ENCODE data around the gene STAB1. TPM values are rescaled to one million over a fixed set of nuclear protein-coding genes. Genes with fewer than 3 reads are reported as not detected.

Gene STAB1
- polyA plus RNA-seq, 3 donors: 3.8 to 535 (median 15.8) TPM

DNA sequence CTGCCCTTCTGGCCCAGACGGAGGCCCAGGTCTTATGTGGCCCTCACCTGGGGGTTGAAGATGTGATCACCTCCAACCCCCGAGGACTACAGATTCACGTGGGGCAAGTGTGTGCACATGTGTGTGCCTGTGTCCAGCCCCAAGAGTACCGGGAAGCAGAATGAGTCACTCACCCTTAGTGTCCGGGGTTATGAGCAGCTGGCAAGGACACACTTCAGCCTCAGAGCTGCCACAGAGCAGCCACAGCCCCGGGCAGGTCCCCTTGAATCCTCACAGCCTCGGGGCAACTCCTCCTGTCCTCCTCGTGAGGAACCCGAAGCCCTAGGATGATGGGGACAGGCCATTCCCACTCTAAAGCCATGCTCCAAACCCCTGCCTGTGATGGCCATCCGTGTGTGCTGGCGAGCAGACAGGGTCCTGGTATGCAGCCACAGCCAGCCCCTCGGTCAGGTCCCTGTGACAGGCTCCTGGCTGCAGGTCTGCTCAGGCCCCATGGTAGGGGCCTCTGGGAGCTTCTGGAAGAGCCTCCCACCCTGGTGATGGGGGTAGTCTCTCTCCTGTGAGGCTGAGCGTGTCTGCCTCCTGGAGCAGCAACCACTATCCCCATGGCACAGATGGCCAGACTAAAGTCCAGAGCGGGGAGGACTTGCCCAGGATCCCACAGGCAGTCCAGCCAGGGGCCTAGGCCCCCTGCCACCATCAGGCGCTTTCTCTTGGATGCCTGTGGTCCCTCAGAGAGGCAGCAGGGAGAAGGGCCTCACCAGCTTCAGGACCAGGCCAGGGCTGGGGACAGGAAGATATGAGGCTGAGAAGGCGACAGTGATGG lies 852 bp downstream of the STAB1 start:
- Histone ChIP-seq H3K4me1 (ENCODE audit: control insufficient read depth in 1 of 2, insufficient read depth in 2 of 2, low read length in 2 of 2) (peaks cover 98 to 100% of the 10 kb centered on the region in 2 donors), H3K9ac (ENCODE audit: insufficient read depth, low read length, poor library complexity, severe bottlenecking) (peak overlapping the region; percentile 74), H3K4me2 (replicated peaks; ENCODE audit: extremely low read depth, low read length, poor library complexity, severe bottlenecking) (peak overlapping the region; percentile 86), H3K36me3 (replicated peaks in 1 of 2; ENCODE audit: control insufficient read depth in 1 of 2, insufficient read depth in 2 of 2, low read length in 2 of 2) (peaks cover 15 to 22% of the 10 kb centered on the region in 2 donors), H3K9me3 (replicated peaks in 1 of 2; ENCODE audit: control insufficient read depth in 1 of 2, insufficient read depth in 1 of 2, low read length in 2 of 2) (no peaks in the 10 kb centered on the region), H3K79me2 (ENCODE audit: insufficient read depth, low read length) (peaks cover 42% of the 10 kb centered on the region), H4K20me1 (ENCODE audit: insufficient read depth, low read length) (no peaks in the 10 kb centered on the region), H3K4me3 (replicated peaks in 1 of 3; ENCODE audit: low read depth in 2 of 3, low read length in 3 of 3) (peak overlapping the region; percentile 46 to 81 (median 75)), H2AFZ (ENCODE audit: insufficient read depth, low read depth, low read length, poor library complexity, severe bottlenecking) (peak overlapping the region; percentile 78), H3K27me3 (ENCODE audit: control insufficient read depth in 2 of 2, insufficient read depth in 2 of 2, low read length in 2 of 2) (no peaks in the 10 kb centered on the region), H3K27ac (ENCODE audit: low read depth in 1 of 2, low read length in 2 of 2) (peak overlapping the region; percentile 71 to 94)
- Mint-ChIP-seq H3K4me1 (peaks cover 90% of the 10 kb centered on the region), H3K9me3 (no peaks in the 10 kb centered on the region), H3K4me3 (peak overlapping the region; percentile 79 to 90), H3K27ac (peak overlapping the region; percentile 76 to 95 (median 86)), H3K36me3 (peaks cover 22 to 45% of the 10 kb centered on the region in 2 donors), H3K27me3 (ENCODE audit: low read depth in 3 of 3) (no peaks in the 10 kb centered on the region)
- intact Hi-C loops (cut with micrococcal nuclease): loop anchor here in 1 of 2 donors (5.0 kb wide), 1 partner anchor 36 kb away; the partner anchor contains the start of gene NT5DC2
- TF ChIP-seq, protein P1, sequence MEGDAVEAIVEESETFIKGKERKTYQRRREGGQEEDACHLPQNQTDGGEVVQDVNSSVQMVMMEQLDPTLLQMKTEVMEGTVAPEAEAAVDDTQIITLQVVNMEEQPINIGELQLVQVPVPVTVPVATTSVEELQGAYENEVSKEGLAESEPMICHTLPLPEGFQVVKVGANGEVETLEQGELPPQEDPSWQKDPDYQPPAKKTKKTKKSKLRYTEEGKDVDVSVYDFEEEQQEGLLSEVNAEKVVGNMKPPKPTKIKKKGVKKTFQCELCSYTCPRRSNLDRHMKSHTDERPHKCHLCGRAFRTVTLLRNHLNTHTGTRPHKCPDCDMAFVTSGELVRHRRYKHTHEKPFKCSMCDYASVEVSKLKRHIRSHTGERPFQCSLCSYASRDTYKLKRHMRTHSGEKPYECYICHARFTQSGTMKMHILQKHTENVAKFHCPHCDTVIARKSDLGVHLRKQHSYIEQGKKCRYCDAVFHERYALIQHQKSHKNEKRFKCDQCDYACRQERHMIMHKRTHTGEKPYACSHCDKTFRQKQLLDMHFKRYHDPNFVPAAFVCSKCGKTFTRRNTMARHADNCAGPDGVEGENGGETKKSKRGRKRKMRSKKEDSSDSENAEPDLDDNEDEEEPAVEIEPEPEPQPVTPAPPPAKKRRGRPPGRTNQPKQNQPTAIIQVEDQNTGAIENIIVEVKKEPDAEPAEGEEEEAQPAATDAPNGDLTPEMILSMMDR (IDR thresholded peaks at IDR 0.05): no peak
- DNase-seq: peak; percentile 73 to 81 (median 80)
- 49% methylated on average over 14 of the region's 16 CpGs for WGBS (ENCODE audit: insufficient coverage)

DNA sequence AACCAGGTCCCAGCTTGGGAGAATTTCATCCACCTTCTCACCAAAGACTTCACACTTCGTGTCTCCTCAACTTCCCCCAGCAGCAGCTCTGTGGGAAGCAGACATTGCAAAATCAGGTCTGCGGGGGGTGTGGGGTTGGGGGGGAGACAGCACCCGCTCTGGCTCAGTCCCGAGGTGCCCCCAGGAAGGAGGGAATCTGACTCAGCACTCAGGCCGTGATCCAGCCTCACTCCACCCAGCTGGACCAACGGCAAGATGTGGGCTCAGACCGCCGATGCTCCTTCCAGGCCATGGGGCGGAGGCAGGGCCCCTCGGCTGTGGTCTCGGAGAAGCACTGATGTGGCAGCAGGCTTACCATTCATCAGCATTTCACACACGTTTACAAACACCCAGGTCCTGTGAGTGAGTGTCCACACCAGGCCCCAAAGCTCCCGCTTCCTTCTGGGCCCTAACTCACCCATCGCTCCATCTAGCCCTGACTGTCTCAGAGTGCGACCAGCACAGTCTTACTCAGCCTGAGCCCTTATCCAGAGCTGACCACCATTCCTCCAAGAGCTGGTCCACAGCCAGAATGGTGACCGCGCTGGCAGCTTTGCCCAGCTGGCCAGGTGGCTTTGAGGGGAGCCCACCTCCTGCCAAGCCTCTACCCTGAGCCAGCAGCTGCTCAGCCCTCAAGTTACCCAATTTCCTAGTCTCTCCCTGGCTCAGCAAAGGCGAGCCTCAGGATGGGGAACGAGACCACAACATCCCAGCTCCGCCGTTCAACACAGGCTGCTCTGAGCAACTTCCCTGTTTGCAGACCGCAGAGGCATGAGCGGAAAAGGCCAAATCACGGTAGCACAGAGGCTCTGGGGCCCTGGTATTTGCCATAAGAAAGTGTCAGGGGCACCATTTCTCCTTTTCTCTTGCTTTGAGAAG lies 3.3 kb downstream of the STAB1 start:
- H3K4me3 ChIP-seq (replicated peaks in 1 of 3; ENCODE audit: low read depth in 2 of 3, low read length in 3 of 3): peak overlapping the region in 1 of 3 experiments; percentile 81
- H3K36me3 ChIP-seq (replicated peaks in 1 of 2; ENCODE audit: control insufficient read depth in 1 of 2, insufficient read depth in 2 of 2, low read length in 2 of 2): peaks cover 21 to 25% of the 10 kb centered on the region in 2 donors
- H3K9ac ChIP-seq (ENCODE audit: insufficient read depth, low read length, poor library complexity, severe bottlenecking): peak overlapping the region; percentile 45
- Mint-ChIP-seq H3K27me3 (ENCODE audit: low read depth in 3 of 3) (peaks cover 0 to 1% (median 0%) of the 10 kb centered on the region in 3 donors), H3K4me1 (peaks cover 70% of the 10 kb centered on the region), H3K4me3 (peak overlapping the region; percentile 63 to 72), H3K27ac (peak overlapping the region; percentile 91 to 95 (median 94)), H3K36me3 (peaks cover 17 to 44% of the 10 kb centered on the region in 2 donors), H3K9me3 (no peaks in the 10 kb centered on the region)
- peaks cover 45% of the 10 kb centered on the region for H3K79me2 ChIP-seq (ENCODE audit: insufficient read depth, low read length)
- peak overlapping the region; percentile 71 to 94 for H3K27ac ChIP-seq (ENCODE audit: low read depth in 1 of 2, low read length in 2 of 2)
- peak overlapping the region; percentile 86 for H3K4me2 ChIP-seq (replicated peaks; ENCODE audit: extremely low read depth, low read length, poor library complexity, severe bottlenecking)
- no peaks in the 10 kb centered on the region for H3K27me3 ChIP-seq (ENCODE audit: control insufficient read depth in 2 of 2, insufficient read depth in 2 of 2, low read length in 2 of 2)
- H3K4me1 ChIP-seq (ENCODE audit: control insufficient read depth in 1 of 2, insufficient read depth in 2 of 2, low read length in 2 of 2): peaks cover 79% of the 10 kb centered on the region in 2 donors
- peak overlapping the region; percentile 37 for H2AFZ ChIP-seq (ENCODE audit: insufficient read depth, low read depth, low read length, poor library complexity, severe bottlenecking)
- H4K20me1 ChIP-seq (ENCODE audit: insufficient read depth, low read length): no peaks in the 10 kb centered on the region
- WGBS (ENCODE audit: insufficient coverage): 2% methylated on average over 20 of the region's 24 CpGs
- peak; percentile 88 to 96 (median 92) for DNase-seq
- intact Hi-C loops (cut with micrococcal nuclease): loop anchor here in 1 of 2 donors (5.0 kb wide), 1 partner anchor 34 kb away; the partner anchor contains the start of gene NT5DC2
- TF ChIP-seq, protein P1 (IDR thresholded peaks at IDR 0.05): no peak
- H3K9me3 ChIP-seq (replicated peaks in 1 of 2; ENCODE audit: control insufficient read depth in 1 of 2, insufficient read depth in 1 of 2, low read length in 2 of 2): no peaks in the 10 kb centered on the region

Measured in CD14-positive monocyte (primary cell).